ENCODE measurements around the gene USP43. TPM values are rescaled to one million over a fixed set of nuclear protein-coding genes. Genes with fewer than 3 reads are reported as not detected.

Gene USP43
- total RNA-seq, 2 experiments from 2014 or later, result 0.25 to 0.30 TPM

Other genes with a start within 250 kb of the USP43 start
- 10 to 100 TPM; 84.8 to 91.7 TPM for gene STX8, start 69.7 kb upstream of the USP43 start, total RNA-seq
- not detected for gene CFAP52, start 68.9 kb upstream of the USP43 start, total RNA-seq
- not detected for gene DHRS7C, start 146.1 kb downstream of the USP43 start, total RNA-seq
- gene GSG1L2, start 176.6 kb downstream of the USP43 start, total RNA-seq, result not detected
- gene GLP2R, start 180.4 kb downstream of the USP43 start, total RNA-seq, result not detected